GM12874 (cell line): Measurements from ENCODE around the gene CASZ1.

Experiments used
- TF ChIP-seq, protein P1 (sequence below): IDR thresholded peaks from 2 replicates; pipeline ENCODE4 v1.5.1; 2011; ENCODE audit warnings: low read depth, mild to moderate bottlenecking, control low read depth, low read length, moderate library complexity; ENCODE audit not compliant: insufficient read depth

Gene CASZ1

DNA sequence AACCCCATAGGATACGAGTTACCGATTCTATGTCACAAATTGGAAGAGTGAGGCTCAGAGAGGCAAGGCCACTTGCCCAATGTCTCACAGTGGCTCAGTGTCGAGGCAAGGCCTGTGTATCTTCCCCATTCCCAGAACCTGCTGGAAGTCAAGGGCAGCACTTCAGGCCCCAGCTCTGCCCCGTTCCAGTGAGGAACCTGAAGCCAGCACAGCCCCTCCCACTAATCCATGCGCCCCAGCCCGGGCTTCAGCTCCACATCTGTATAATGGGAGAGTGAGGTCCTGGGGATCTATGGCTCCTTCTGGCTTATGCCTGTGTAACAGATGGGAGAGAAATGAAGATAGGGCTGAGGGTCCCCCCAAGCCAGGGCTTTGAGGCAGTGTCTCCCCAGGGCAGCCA, 56.3 kb downstream of the CASZ1 start:
- TF ChIP-seq, protein P1, sequence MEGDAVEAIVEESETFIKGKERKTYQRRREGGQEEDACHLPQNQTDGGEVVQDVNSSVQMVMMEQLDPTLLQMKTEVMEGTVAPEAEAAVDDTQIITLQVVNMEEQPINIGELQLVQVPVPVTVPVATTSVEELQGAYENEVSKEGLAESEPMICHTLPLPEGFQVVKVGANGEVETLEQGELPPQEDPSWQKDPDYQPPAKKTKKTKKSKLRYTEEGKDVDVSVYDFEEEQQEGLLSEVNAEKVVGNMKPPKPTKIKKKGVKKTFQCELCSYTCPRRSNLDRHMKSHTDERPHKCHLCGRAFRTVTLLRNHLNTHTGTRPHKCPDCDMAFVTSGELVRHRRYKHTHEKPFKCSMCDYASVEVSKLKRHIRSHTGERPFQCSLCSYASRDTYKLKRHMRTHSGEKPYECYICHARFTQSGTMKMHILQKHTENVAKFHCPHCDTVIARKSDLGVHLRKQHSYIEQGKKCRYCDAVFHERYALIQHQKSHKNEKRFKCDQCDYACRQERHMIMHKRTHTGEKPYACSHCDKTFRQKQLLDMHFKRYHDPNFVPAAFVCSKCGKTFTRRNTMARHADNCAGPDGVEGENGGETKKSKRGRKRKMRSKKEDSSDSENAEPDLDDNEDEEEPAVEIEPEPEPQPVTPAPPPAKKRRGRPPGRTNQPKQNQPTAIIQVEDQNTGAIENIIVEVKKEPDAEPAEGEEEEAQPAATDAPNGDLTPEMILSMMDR = no peak

DNA sequence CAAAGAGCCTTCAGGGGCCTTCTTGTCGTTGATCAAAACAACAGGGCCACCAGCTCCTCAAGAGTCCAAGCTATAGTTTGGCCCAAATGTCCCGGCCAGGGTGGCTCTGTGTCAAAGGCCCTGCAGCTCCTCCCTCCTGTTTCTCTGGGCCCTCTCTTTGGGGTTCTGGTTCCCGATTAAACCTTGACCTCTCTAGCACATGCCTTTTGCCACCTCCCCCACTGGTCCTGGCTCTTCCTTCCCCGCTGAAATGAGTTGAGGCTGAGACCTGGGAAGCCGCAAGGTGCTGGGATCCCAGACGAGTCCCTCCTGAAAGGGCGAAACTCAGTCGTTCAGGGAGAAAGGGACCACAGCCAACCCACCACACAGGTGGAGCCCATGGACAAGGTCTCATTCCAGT, 56.9 kb downstream of the CASZ1 start:
- TF ChIP-seq, protein P1 = no peak

GRCh38 chr1:10738061-10739058, 58.1 kb downstream of the CASZ1 start:
- TF ChIP-seq, protein P1 = no peak

DNA sequence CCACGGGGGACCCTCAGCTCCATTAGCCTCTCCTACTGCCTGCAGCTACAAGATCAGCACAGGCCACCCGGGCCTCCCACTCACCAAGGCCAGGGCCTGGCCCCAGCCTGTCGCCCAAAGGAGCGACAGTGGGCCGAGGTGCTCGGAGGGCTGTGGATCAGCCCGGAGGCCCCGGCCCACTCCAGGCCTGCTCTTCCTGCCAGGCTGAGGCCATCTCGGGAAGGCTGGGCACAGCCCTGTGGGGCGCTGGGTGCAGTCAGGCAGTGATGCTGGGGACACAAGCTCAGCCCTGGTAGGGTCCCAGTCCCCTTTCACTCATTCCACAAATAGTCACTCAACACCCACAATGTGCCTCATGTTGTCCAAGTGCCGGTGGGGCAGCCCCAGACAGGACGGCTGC, 58.8 kb downstream of the CASZ1 start:
- TF ChIP-seq, protein P1 = no peak

DNA sequence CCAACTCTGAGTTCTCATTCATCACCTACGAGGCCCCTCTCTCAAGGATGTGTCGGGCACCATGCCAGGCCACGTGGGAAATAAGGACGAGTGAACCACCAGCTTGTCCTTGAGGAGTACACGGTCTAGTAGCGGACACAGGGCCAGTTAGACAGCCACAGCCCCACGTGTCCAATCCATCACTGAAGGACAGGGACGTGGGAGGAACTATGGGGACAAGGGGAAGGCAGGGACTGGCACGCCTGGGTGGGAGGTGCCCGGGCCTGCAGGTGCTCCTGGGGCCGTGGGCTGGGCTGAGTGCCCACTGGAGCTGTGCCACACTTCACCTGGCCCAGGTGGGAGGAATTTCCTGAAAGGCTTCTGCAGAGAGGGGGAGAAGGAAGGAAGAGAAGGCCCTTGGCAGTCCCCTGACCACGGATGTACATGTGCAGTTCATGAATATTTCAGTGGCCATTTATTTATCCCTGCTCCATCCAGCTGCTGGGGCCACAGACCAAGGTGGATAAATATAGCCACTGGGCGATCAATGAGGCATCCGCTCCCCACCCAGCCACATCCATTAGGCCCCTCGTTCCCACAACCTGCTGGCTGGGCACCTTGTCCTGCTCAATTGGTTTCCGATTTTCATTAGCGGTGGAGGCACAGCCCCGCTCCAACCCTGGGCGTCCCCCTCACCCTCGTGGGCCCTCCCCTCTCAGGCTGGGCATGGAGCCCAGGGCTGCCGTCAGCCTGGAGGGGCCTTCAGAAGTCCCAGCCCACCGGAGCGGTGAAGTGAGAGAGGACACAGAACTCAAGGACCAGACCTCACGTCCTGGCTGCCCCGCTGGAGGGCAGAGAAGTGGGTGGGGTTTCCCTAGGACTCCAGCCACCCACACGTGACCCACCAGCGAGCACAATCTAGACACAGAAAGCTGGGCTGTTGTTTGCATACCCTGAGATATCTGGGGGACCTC, 59.5 kb downstream of the CASZ1 start:
- TF ChIP-seq, protein P1 = no peak

GRCh38 chr1:10735563-10736305, 60.7 kb downstream of the CASZ1 start:
- TF ChIP-seq, protein P1 = no peak
